SKM-1 (cell line): ENCODE data around the gene RDH5.

Source experiments
- DNase-seq: peaks from one replicate; lab custom pipeline; 2025; ENCODE audit not compliant: unreplicated experiment; lab: John Stamatoyannopoulos, UW

Gene RDH5

GRCh38 chr12:55695349-55695748 lies 24.8 kb upstream of the RDH5 start:
- no peak for DNase-seq

- DNase-seq: no peak
These were observed 24.1 kb upstream of the RDH5 start for GRCh38 chr12:55696141-55696540.

GRCh38 chr12:55696796-55697462 lies 23.3 kb upstream of the RDH5 start:
- no peak for DNase-seq

- no peak for DNase-seq
These were observed 22.5 kb upstream of the RDH5 start for GRCh38 chr12:55697686-55698085.

GRCh38 chr12:55698241-55698955 lies 21.8 kb upstream of the RDH5 start:
- DNase-seq: no peak

- no peak for DNase-seq
These were observed 21.2 kb upstream of the RDH5 start for GRCh38 chr12:55698965-55699364.

GRCh38 chr12:55699471-55700055 lies 20.6 kb upstream of the RDH5 start:
- no peak for DNase-seq

GRCh38 chr12:55700255-55701018 lies 19.8 kb upstream of the RDH5 start:
- no peak for DNase-seq

GRCh38 chr12:55702861-55703260 lies 17.3 kb upstream of the RDH5 start:
- DNase-seq: no peak

GRCh38 chr12:55703288-55703687 lies 16.9 kb upstream of the RDH5 start:
- no peak for DNase-seq

- DNase-seq: no peak
These were observed 16.1 kb upstream of the RDH5 start for GRCh38 chr12:55703901-55704761.

GRCh38 chr12:55704824-55705718 lies 15.1 kb upstream of the RDH5 start:
- DNase-seq: no peak

- no peak for DNase-seq
These were observed 14.3 kb upstream of the RDH5 start for GRCh38 chr12:55705782-55706402.

GRCh38 chr12:55706568-55707218 lies 13.5 kb upstream of the RDH5 start:
- no peak for DNase-seq

GRCh38 chr12:55707219-55707671 lies 12.9 kb upstream of the RDH5 start:
- DNase-seq: no peak

- DNase-seq: no peak
These were observed 12.1 kb upstream of the RDH5 start, which contains the start of gene ITGA7 for GRCh38 chr12:55707841-55708694. TSS of gene ITGA7 (minus strand) at chr12:55707904. CDS start at chr12:55707682, 222 bp downstream.

- DNase-seq: no peak
These were observed 11.4 kb upstream of the RDH5 start for GRCh38 chr12:55708695-55709233.
